GM18511 (cell line): Measurements from ENCODE around the gene MAP2K6.
A peak's percentile ranks its signal among the peaks of the same experiment; 100 is the strongest.

ENCODE experiments used
- ATAC-seq: cut with Tn5 transposase; IDR thresholded peaks from one replicate; pipeline ENCODE4 v1.9.1; 2021; ENCODE audit warnings: mild to moderate bottlenecking, moderate library complexity; ENCODE audit not compliant: unreplicated experiment

Gene MAP2K6

GRCh38 chr17:69528035-69528434 lies 113.5 kb downstream of the MAP2K6 start:
- ATAC-seq = no peak

GRCh38 chr17:69533481-69534234 lies 119.2 kb downstream of the MAP2K6 start:
- no peak for ATAC-seq

DNA sequence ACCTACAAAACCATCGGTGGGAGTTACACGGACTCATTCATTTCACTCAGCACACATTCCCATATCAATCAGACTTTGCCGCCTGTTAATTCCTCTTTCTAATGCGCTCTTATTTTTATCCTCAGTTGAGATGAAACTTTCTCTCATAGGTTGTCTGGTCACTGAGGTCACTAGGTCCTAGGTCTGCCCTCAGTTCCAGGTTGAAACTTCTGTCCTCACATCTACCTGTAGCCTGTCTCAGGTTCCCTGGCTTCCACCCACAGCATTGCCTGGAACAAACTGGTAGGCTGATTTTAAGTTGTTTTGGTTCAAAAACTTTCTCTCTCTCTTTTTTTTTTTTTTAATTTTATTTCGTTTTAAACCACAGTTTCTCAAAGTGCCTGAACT lies 119.7 kb downstream of the MAP2K6 start:
- ATAC-seq = no peak

GRCh38 chr17:69535016-69535570 lies 120.6 kb downstream of the MAP2K6 start:
- ATAC-seq = no peak

DNA sequence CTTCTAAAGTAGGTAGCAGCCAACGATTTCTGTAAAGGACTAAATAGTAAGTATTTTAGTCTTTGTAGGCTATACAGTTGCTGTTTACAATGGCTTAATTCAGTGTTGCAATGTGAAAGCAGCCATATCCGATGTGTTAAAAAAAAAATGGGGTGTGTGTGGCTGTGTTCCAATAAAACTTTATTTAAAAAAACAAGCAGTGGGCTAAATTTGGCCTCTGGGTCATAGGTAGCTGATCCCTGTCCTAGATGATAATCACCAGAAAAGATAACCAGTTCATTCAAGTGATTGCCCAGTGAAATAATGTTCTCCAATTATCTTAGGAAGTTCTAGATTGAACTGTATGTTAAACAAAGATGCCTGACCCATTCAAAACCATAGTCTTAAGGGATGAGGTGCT lies 124.3 kb downstream of the MAP2K6 start:
- no peak for ATAC-seq

GRCh38 chr17:69539274-69539673 lies 124.8 kb downstream of the MAP2K6 start:
- ATAC-seq = no peak

GRCh38 chr17:69539781-69540319 lies 125.4 kb downstream of the MAP2K6 start:
- ATAC-seq = no peak

GRCh38 chr17:69540356-69540755 lies 125.9 kb downstream of the MAP2K6 start:
- no peak for ATAC-seq

DNA sequence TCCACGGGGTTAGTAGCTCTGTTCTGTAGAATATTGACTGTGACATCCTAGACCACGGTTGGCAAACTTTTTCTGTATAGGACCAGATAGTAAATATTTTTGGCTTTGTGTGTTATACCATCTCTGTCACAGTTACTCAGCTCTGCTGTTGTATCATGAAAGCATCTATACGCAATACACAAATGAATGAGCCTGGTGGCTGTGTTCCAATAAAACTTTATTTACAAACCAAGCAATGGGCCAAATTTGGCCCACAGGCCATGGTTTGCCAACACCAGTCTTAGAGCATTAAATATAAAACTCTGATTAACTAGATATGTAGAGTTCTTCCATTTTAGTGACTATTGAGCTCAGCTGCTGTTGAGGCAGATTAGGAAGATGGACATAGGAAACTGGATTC lies 132.7 kb downstream of the MAP2K6 start:
- no peak for ATAC-seq

DNA sequence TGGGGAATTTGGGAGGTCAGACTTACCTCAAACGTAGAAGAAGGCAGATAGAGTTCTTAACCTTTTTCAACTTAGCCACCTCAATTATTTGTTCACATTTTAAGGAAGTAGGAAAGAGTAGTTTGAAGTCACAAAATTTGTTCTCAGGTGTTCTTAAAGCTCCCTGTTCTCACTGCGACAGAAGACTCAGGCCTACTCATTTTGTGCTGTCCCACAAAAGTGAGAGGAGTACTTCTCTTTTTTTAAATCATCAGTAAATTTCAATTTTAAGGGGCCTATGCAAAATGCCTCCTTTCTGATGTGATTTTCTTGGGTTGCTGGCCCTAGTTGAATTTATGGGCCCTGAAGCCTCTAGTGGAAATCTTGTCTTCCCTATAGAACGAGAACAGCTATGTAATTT lies 133.4 kb downstream of the MAP2K6 start:
- ATAC-seq = peak; percentile 70

DNA sequence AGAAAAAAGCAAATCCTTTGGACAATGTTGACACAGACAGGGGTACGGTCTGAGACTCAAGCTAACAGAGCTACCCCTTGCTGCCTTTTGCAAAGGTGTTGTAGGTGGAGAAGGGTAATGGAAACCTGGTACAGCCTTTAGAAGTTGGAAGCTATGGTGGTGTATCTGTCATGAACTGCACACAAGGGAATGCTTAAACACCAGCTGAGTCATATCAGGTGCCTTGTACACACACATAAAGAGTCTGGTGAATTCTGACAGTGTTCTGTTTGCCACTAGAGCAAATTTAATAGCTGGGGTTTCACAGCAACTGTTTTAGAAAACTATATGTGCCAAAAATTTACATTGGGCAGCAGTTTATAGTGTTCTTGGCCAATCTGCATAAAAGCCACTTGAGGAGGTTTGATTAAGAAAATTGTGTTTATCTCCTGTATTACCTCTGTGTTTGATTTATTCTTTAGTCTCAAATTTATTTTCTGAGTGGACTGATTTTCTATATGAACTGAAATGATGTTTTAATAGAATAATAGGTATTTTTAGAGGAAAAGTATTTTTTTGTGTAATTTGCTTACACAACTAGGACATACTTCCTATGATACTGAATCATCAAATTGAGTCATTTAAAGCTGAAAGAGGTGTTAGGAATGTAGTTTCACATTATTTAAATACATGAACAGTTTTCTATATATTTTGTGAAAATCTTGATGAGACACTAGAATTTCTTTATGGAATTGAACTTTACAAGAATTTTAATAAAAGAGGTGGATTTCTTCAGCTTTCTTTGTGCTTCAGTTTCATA lies 136.9 kb downstream of the MAP2K6 start:
- no peak for ATAC-seq

DNA sequence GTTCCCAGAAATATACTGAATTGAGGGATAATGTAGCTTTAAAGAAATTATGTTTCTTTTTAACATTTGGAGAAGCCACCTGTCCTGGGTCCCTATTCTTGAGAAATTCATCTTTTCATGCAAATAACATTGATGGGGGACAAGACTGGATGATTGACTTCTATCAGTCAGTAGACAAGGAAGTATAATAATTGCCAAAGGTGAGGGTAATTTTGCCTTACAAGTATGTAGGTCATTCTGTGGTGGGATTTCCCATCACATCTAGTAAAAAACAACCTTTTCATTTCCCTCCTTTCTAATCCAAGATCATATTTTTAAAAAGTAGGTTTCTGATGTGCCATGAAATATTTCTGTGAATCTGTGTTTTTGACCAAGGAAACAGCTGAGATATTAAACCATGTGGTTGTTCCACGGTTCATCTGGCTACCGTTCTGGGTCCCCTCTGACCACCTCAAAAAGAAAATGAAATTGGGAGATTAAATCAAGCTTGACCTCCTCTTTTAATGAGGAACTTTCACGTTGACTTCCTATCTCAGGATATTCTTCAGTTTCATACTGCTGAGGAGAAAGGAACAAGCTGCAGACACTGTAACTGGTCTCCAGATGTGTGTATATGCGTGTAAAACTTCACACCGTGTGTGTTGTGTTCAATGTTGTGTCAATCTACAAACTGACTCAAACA lies 138.6 kb downstream of the MAP2K6 start:
- ATAC-seq = no peak

- no peak for ATAC-seq
Measured at GRCh38 chr17:69555056-69555455, 140.6 kb downstream of the MAP2K6 start.

GRCh38 chr17:69557339-69557738 lies 142.8 kb downstream of the MAP2K6 start:
- ATAC-seq = no peak

DNA sequence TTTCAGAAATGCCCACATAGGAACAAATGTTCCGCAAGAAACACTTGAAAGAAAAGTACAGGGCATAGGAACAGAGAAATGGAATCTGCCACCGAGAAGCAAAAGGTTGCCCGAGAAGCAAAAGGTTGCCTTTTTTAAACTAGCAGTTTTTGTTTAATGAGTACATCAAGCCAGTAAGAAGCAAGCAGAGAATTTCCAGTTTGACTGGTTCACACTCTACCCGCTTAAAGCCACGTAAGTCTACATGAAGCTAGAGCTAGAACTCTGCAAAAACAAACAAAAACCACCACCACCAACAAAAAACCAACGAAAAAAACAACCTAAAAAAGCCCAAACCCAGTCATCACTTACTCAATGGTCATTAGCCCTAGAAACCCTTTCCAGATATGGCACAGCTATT lies 144.3 kb downstream of the MAP2K6 start:
- no peak for ATAC-seq

GRCh38 chr17:69560987-69561441 lies 146.5 kb downstream of the MAP2K6 start:
- no peak for ATAC-seq

GRCh38 chr17:69561462-69561861 lies 147.0 kb downstream of the MAP2K6 start:
- no peak for ATAC-seq

DNA sequence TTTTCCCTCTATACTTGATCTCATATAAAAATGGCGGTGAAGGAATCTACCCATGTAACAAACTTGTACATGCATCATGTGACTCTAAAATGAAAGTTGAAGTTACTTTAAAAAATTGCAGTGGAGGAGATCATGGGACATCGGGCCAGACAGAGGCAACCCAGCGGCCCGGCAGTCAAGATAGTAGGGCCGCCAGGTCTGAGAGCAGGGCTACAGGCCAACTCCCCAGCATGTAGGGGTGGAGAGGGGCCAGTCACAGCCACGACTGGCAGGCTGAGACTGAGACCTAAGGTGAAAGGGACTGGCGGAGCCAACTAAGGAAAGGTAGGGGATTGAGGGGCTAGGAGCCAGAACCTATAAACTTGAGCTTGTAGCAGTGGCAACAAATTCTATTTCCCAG lies 150.9 kb downstream of the MAP2K6 start:
- no peak for ATAC-seq

DNA sequence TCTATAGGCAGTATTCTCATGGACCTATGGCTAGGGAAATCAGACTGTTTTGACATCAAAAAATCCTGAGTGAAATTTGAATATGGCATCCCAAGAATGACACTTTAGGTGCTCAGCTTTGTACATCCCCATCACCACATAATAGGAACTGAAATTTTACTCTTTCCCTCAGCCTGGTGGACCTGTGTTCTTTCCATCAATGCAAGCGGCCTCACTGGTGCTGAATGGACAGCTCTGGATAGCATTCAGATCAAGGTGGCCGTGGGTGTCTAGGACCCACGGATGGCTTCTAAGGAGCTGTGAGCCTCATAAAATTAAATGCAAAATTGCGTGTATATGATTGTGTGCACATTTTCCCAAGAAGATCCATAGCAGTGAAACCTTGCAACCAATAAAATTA lies 152.6 kb downstream of the MAP2K6 start:
- no peak for ATAC-seq

- no peak for ATAC-seq
Measured at GRCh38 chr17:69572747-69573146, 158.2 kb downstream of the MAP2K6 start.

- ATAC-seq = no peak
Measured at GRCh38 chr17:69573396-69573795, 158.9 kb downstream of the MAP2K6 start.
